ENCODE results near the gene LTA4H. TPM values are rescaled to one million over a fixed set of nuclear protein-coding genes. Genes with fewer than 3 reads are reported as not detected.

Gene LTA4H
- total RNA-seq, result 44.0 and 74.2 TPM in 2 replicates

GRCh38 chr12:96035283-96036236 lies at the start of gene LTA4H:
Gene LTA4H, minus strand, starts transcription at chr12:96035587. Its CDS starts 68 bp downstream, at chr12:96035519.

GRCh38 chr12:95996034-95996658 lies 39.2 kb downstream of the LTA4H start, which contains the start of gene HAL:
Gene HAL, minus strand, starts transcription at chr12:95996344. Its CDS starts 434 bp downstream, at chr12:95995910.

Other genes with a start within 250 kb of the LTA4H start
- gene NTN4, start 244.8 kb downstream of the LTA4H start, total RNA-seq, result 38.9 and 74.5 TPM in 2 replicates
- gene SNRPF, start 176.6 kb downstream of the LTA4H start, total RNA-seq, result 7.4 and 12.2 TPM in 2 replicates
- gene CCDC38, start 93.0 kb downstream of the LTA4H start, total RNA-seq, result not detected in 2 replicates
- gene AMDHD1, start 92.3 kb downstream of the LTA4H start, total RNA-seq, result 0.51 TPM in 1 of 2 replicates, not detected in the other
- gene HAL, start 39.2 kb downstream of the LTA4H start, total RNA-seq, result 0.25 TPM in 1 of 2 replicates, not detected in the other
- 18.5 and 27.1 TPM in 2 replicates for gene ELK3, start 158.8 kb upstream of the LTA4H start, total RNA-seq